NCI-H345 treated with DMSO at 0.1 percent for 48 hours (cell line): ENCODE data around the gene EHD3.

Experiments
- DNase-seq: peaks from one replicate; lab custom pipeline; 2025; ENCODE audit not compliant: unreplicated experiment; lab: John Stamatoyannopoulos, UW

The EHD3 gene

GRCh38 chr2:31235504-31235902, 1.6 kb downstream of the EHD3 start:
- DNase-seq, result no peak

GRCh38 chr2:31236433-31237205, 2.7 kb downstream of the EHD3 start:
- no peak for DNase-seq

- no peak for DNase-seq
Measured at GRCh38 chr2:31237348-31238017, 3.5 kb downstream of the EHD3 start.

GRCh38 chr2:31238126-31238905, 4.4 kb downstream of the EHD3 start:
- no peak for DNase-seq

GRCh38 chr2:31238906-31239592, 5.1 kb downstream of the EHD3 start:
- DNase-seq, result no peak

- no peak for DNase-seq
Measured at GRCh38 chr2:31239593-31240177, 5.7 kb downstream of the EHD3 start.

GRCh38 chr2:31240381-31241365, 6.7 kb downstream of the EHD3 start:
- no peak for DNase-seq

- DNase-seq, result no peak
Measured at GRCh38 chr2:31241625-31242270, 7.8 kb downstream of the EHD3 start.

- no peak for DNase-seq
Measured at GRCh38 chr2:31243053-31243452, 9.1 kb downstream of the EHD3 start.

- no peak for DNase-seq
Measured at GRCh38 chr2:31244101-31244500, 10.1 kb downstream of the EHD3 start.

- DNase-seq, result no peak
Measured at GRCh38 chr2:31246184-31246852, 12.4 kb downstream of the EHD3 start.

GRCh38 chr2:31247711-31248110, 13.8 kb downstream of the EHD3 start:
- DNase-seq, result no peak

GRCh38 chr2:31248139-31248538, 14.2 kb downstream of the EHD3 start:
- no peak for DNase-seq

- no peak for DNase-seq
Measured at GRCh38 chr2:31249009-31249690, 15.2 kb downstream of the EHD3 start.

- no peak for DNase-seq
Measured at GRCh38 chr2:31251018-31251417, 17.1 kb downstream of the EHD3 start.

- DNase-seq, result no peak
Measured at GRCh38 chr2:31251851-31252250, 17.9 kb downstream of the EHD3 start.

GRCh38 chr2:31253356-31254131, 19.6 kb downstream of the EHD3 start:
- no peak for DNase-seq
